HEK293 (cell line): ENCODE data around the gene NSD1.
A peak's percentile ranks its signal among the peaks of the same experiment; 100 is the strongest.

Experiments
- CTCF ChIA-PET: fragments of 350-600 bp; formaldehyde crosslinking; extraction: SDS; loops from one replicate; lab custom pipeline; 2021; ENCODE audit warnings: antibody characterized with exemption; lab: Yijun Ruan, JAX
- POLR2A ChIA-PET: fragments of 300-600 bp; formaldehyde crosslinking; extraction: SDS; loops from one replicate; lab custom pipeline; 2020; ENCODE audit warnings: antibody characterized with exemption, inconsistent platforms; lab: Yijun Ruan, JAX
- H3K27ac ChIP-seq: fragments of 200-500 bp; sonication (Bioruptor generic); 2 replicates; pipeline ENCODE4 v1.5.1; 2014; ENCODE audit warnings: low read depth, low read length, control low read depth, inconsistent platforms; ENCODE audit errors: extremely low read depth
- H3K36me3 ChIP-seq, 2 experiments: fragments of 200-500 bp in 1 of 2; sonication (Bioruptor generic) in 1 of 2; 1 replicate in 1 of 2; 2 replicates in 1 of 2; pipeline ENCODE4 v1.5.1; 2014 to 2017; ENCODE audit warnings: inconsistent platforms in 2 of 2, low read length in 2 of 2; ENCODE audit not compliant: control insufficient read depth in 2 of 2, insufficient read depth in 1 of 2
- H3K4me1 ChIP-seq: fragments of 200-500 bp; sonication (Bioruptor generic); 2 replicates; pipeline ENCODE4 v1.5.1; 2014; ENCODE audit warnings: mild to moderate bottlenecking, low read length, inconsistent platforms; ENCODE audit not compliant: control insufficient read depth, insufficient read depth
- H3K4me3 ChIP-seq: 2 replicates; pipeline ENCODE4 v1.5.1; 2011; ENCODE audit warnings: low read depth, mild to moderate bottlenecking, control low read depth, low read length, moderate library complexity
- H3K9me3 ChIP-seq: fragments of 200-500 bp; sonication (Bioruptor generic); 2 replicates; pipeline ENCODE4 v1.5.1; 2014; ENCODE audit warnings: low read depth, low read length, inconsistent platforms; ENCODE audit not compliant: control insufficient read depth, insufficient read depth
- GLIS1 ChIP-seq: fragments of 450-650 bp; formaldehyde crosslinking; IDR thresholded peaks from 2 replicates; pipeline ENCODE4 v1.5.1; 2016; ENCODE audit warnings: missing biosample characterization, missing genetic modification characterization
- SETDB1 ChIP-seq: IDR thresholded peaks from one replicate; pipeline ENCODE4 v1.6.1; 2017; ENCODE audit warnings: mild to moderate bottlenecking, low read length, moderate library complexity, mixed read lengths; ENCODE audit not compliant: insufficient read length
- SP2 ChIP-seq: fragments of 450-650 bp; formaldehyde crosslinking; IDR thresholded peaks from 2 replicates; pipeline ENCODE4 v1.5.1; 2016; ENCODE audit warnings: missing biosample characterization, missing genetic modification characterization
- YY2 ChIP-seq: fragments of 450-650 bp; formaldehyde crosslinking; IDR thresholded peaks from 2 replicates; pipeline ENCODE4 v1.5.1; 2016; ENCODE audit warnings: missing biosample characterization, missing genetic modification characterization
- ZNF529 ChIP-seq: fragments of 450-650 bp; formaldehyde crosslinking; IDR thresholded peaks from 2 replicates; pipeline ENCODE4 v1.5.1; 2017; ENCODE audit warnings: missing genetic modification characterization, missing biosample characterization; ENCODE audit not compliant: insufficient replicate concordance
- ZNF530 ChIP-seq: fragments of 450-650 bp; formaldehyde crosslinking; IDR thresholded peaks from 2 replicates; pipeline ENCODE4 v1.5.1; 2016; ENCODE audit warnings: low read depth, missing biosample characterization, missing genetic modification characterization
- ZNF621 ChIP-seq: fragments of 450-650 bp; formaldehyde crosslinking; IDR thresholded peaks from 2 replicates; pipeline ENCODE4 v1.5.1; 2017; ENCODE audit warnings: missing biosample characterization, missing genetic modification characterization
- ZSCAN5A ChIP-seq: fragments of 450-650 bp; formaldehyde crosslinking; IDR thresholded peaks from 2 replicates; pipeline ENCODE4 v1.5.1; 2016; ENCODE audit warnings: missing biosample characterization, missing genetic modification characterization
- TF ChIP-seq, protein P1 (sequence below): fragments of 450-650 bp; formaldehyde crosslinking; IDR thresholded peaks from 2 replicates; pipeline ENCODE4 v1.5.0; 2017; ENCODE audit warnings: missing biosample characterization, missing genetic modification characterization, borderline replicate concordance
- TF ChIP-seq, protein P2 (sequence below): fragments of 450-650 bp; formaldehyde crosslinking; IDR thresholded peaks from 2 replicates; pipeline ENCODE4 v1.5.1; 2016; ENCODE audit warnings: missing biosample characterization, missing genetic modification characterization
- TF ChIP-seq, protein P3 (sequence below): fragments of 450-650 bp; formaldehyde crosslinking; IDR thresholded peaks from 2 replicates; pipeline ENCODE4 v1.5.1; 2016; ENCODE audit warnings: missing biosample characterization, missing genetic modification characterization, borderline replicate concordance

The NSD1 gene

GRCh38 chr5:177099422-177100093, 34.0 kb upstream of the NSD1 start (continued):
- no peak for TF ChIP-seq ZSCAN5A (tag by site-specific recombination)
- TF ChIP-seq, protein P1, sequence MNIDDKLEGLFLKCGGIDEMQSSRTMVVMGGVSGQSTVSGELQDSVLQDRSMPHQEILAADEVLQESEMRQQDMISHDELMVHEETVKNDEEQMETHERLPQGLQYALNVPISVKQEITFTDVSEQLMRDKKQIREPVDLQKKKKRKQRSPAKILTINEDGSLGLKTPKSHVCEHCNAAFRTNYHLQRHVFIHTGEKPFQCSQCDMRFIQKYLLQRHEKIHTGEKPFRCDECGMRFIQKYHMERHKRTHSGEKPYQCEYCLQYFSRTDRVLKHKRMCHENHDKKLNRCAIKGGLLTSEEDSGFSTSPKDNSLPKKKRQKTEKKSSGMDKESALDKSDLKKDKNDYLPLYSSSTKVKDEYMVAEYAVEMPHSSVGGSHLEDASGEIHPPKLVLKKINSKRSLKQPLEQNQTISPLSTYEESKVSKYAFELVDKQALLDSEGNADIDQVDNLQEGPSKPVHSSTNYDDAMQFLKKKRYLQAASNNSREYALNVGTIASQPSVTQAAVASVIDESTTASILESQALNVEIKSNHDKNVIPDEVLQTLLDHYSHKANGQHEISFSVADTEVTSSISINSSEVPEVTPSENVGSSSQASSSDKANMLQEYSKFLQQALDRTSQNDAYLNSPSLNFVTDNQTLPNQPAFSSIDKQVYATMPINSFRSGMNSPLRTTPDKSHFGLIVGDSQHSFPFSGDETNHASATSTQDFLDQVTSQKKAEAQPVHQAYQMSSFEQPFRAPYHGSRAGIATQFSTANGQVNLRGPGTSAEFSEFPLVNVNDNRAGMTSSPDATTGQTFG (tag by site-specific recombination) = no peak
- TF ChIP-seq, all 188 proteins: peak for 3

GRCh38 chr5:177100714-177101121, 32.9 kb upstream of the NSD1 start:
- POLR2A ChIA-PET = interaction anchor here (0.6 kb wide), 1 partner anchor 246 kb away, joined by 3 read pairs; no protein-coding TSS in a partner anchor
- TF ChIP-seq ZNF530 (tag by site-specific recombination) = no peak
- H3K27ac ChIP-seq = no peak overlapping the region
- H3K4me1 ChIP-seq = no peaks in the 10 kb centered on the region
- CTCF ChIA-PET = interaction anchor here (3.4 kb wide), 1 partner anchor 12 kb away, joined by 12 read pairs; no protein-coding TSS in a partner anchor
- H3K9me3 ChIP-seq = no peaks in the 10 kb centered on the region
- H3K4me3 ChIP-seq = no peak overlapping the region
- H3K36me3 ChIP-seq = no peaks in the 10 kb centered on the region

DNA sequence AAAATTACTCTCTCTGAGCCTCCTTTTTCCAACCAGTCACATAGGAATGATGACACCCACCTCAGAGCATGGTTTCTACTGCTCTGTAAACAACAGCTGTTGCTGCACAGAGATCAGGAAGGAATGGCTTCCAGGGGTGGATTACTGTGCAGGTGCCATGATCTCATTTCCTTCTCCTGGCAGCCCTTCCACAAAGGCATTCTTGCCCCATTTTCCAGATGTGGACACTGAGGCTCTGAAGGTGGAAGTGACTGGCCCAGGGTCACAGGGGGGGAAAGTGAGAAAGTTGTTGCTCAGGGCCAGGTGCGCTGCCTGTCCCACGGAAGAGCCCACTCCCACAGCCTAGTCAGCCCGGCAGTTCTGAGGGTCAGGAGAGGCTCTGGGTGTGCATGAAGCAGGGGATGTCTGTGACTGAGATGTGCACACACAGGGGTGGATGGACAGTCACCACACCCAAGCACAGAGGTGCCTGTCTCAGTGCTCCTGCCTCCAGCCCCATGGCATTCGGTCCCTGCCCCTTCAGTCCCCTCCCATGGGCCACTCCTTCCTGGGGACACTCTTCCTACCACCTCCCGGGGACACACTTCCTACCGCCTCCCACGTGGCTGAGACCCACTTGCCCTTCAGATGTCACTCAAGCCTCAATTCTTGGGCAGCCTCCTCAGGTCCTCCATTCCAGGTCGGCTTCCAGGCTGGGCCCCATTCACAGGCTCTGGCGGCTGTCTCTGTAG, 29.9 kb upstream of the NSD1 start:
- no peaks in the 10 kb centered on the region for H3K36me3 ChIP-seq
- ChIA-PET CTCF (interaction anchor here (0.6 to 4.2 kb wide), 5 partner anchors 9 to 443 kb away, joined by 3 to 26 read pairs (median 7); no protein-coding TSS in a partner anchor), POLR2A (no interaction called here)
- no peaks in the 10 kb centered on the region for H3K4me1 ChIP-seq
- H3K9me3 ChIP-seq = no peaks in the 10 kb centered on the region
- TF ChIP-seq YY2 (tag by site-specific recombination) = 0 out of 2 replicates have a peak, but pooled peaks have one; percentile 10
- TF ChIP-seq GLIS1 (tag by site-specific recombination) = peak; percentile 28; the same call in 1 of the 2 replicates
- TF ChIP-seq, protein P2, sequence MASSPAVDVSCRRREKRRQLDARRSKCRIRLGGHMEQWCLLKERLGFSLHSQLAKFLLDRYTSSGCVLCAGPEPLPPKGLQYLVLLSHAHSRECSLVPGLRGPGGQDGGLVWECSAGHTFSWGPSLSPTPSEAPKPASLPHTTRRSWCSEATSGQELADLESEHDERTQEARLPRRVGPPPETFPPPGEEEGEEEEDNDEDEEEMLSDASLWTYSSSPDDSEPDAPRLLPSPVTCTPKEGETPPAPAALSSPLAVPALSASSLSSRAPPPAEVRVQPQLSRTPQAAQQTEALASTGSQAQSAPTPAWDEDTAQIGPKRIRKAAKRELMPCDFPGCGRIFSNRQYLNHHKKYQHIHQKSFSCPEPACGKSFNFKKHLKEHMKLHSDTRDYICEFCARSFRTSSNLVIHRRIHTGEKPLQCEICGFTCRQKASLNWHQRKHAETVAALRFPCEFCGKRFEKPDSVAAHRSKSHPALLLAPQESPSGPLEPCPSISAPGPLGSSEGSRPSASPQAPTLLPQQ (tag by site-specific recombination) = no peak
- TF ChIP-seq SP2 (tag by site-specific recombination) = peak; percentile 32; the same call in 1 of the 2 replicates
- no peak for TF ChIP-seq SETDB1
- H3K27ac ChIP-seq = no peak overlapping the region
- no peak overlapping the region for H3K4me3 ChIP-seq

GRCh38 chr5:177105691-177106476, 27.7 kb upstream of the NSD1 start:
- ChIA-PET POLR2A (no interaction called here), CTCF (interaction anchor here (0.8 to 9.3 kb wide), 4 partner anchors 8 to 446 kb away, joined by 3 to 151 read pairs (median 16); no protein-coding TSS in a partner anchor)

More at GRCh38 chr5:177105691-177106476, 27.7 kb upstream of the NSD1 start:
- no peaks in the 10 kb centered on the region for H3K9me3 ChIP-seq
- H3K4me3 ChIP-seq = no peak overlapping the region
- H3K4me1 ChIP-seq = no peaks in the 10 kb centered on the region
- TF ChIP-seq ZNF529 (tag by site-specific recombination) (no peak), ZNF621 (tag by site-specific recombination) (no peak)
- TF ChIP-seq, protein P3, sequence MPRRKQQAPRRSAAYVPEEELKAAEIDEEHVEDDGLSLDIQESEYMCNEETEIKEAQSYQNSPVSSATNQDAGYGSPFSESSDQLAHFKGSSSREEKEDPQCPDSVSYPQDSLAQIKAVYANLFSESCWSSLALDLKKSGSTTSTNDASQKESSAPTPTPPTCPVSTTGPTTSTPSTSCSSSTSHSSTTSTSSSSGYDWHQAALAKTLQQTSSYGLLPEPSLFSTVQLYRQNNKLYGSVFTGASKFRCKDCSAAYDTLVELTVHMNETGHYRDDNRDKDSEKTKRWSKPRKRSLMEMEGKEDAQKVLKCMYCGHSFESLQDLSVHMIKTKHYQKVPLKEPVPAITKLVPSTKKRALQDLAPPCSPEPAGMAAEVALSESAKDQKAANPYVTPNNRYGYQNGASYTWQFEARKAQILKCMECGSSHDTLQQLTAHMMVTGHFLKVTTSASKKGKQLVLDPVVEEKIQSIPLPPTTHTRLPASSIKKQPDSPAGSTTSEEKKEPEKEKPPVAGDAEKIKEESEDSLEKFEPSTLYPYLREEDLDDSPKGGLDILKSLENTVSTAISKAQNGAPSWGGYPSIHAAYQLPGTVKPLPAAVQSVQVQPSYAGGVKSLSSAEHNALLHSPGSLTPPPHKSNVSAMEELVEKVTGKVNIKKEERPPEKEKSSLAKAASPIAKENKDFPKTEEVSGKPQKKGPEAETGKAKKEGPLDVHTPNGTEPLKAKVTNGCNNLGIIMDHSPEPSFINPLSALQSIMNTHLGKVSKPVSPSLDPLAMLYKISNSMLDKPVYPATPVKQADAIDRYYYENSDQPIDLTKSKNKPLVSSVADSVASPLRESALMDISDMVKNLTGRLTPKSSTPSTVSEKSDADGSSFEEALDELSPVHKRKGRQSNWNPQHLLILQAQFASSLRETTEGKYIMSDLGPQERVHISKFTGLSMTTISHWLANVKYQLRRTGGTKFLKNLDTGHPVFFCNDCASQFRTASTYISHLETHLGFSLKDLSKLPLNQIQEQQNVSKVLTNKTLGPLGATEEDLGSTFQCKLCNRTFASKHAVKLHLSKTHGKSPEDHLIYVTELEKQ (tag by site-specific recombination) = no peak
- TF ChIP-seq, all 188 proteins: peak for 0
- no peaks in the 10 kb centered on the region for H3K36me3 ChIP-seq
- no peak overlapping the region for H3K27ac ChIP-seq
